SK-N-SH treated with all-trans-retinoic acid at 6 μM for 48 hours (cell line): Measurements from ENCODE around the gene C1QL1.

Source experiments
- ATAC-seq: fragments of 200-7000 bp; cut with Tn5 transposase; 3 replicates; pipeline ENCODE4 v1.9.1; 2020; ENCODE audit warnings: mild to moderate bottlenecking, moderate library complexity
- CREB5 ChIP-seq: fragments of 250-450 bp; sonication (Bioruptor Pico); IDR thresholded peaks from 2 replicates; pipeline ENCODE4 v1.5.1; 2020; ENCODE audit warnings: low read depth, mild to moderate bottlenecking, moderate library complexity
- CSRNP3 ChIP-seq: fragments of 250-450 bp; sonication (Bioruptor Pico); IDR thresholded peaks from 2 replicates; pipeline ENCODE4 v1.5.1; 2021; ENCODE audit warnings: mild to moderate bottlenecking, moderate library complexity
- ESRRG ChIP-seq: fragments of 250-450 bp; sonication (Bioruptor Pico); IDR thresholded peaks from 2 replicates; pipeline ENCODE4 v1.6.1; 2021; ENCODE audit warnings: mild to moderate bottlenecking
- GLIS3 ChIP-seq: fragments of 250-450 bp; sonication (Bioruptor Pico); IDR thresholded peaks from 2 replicates; pipeline ENCODE4 v1.5.0; 2020; ENCODE audit warnings: mild to moderate bottlenecking, moderate library complexity
- ISL1 ChIP-seq: fragments of 250-450 bp; sonication (Bioruptor Pico); IDR thresholded peaks from 2 replicates; pipeline ENCODE4 v2.1.2; 2022; ENCODE audit warnings: mild to moderate bottlenecking, moderate library complexity
- OSR1 ChIP-seq: fragments of 250-450 bp; sonication (Bioruptor Pico); IDR thresholded peaks from 2 replicates; pipeline ENCODE4 v1.8.0; 2022; ENCODE audit warnings: moderate library complexity, mild to moderate bottlenecking, inconsistent platforms
- RARB ChIP-seq: fragments of 250-450 bp; sonication (Bioruptor Pico); IDR thresholded peaks from 2 replicates; pipeline ENCODE4 v1.8.0; 2021; ENCODE audit warnings: mild to moderate bottlenecking, moderate library complexity
- SNAI2 ChIP-seq: fragments of 250-450 bp; sonication (Bioruptor Pico); IDR thresholded peaks from 2 replicates; pipeline ENCODE4 v1.5.0; 2020; ENCODE audit warnings: mild to moderate bottlenecking, moderate library complexity
- TCF4 ChIP-seq: fragments of 250-450 bp; sonication (Bioruptor Pico); IDR thresholded peaks from 2 replicates; pipeline ENCODE4 v1.8.0; 2021; ENCODE audit warnings: mild to moderate bottlenecking, moderate library complexity, borderline replicate concordance
- TOX ChIP-seq: fragments of 250-450 bp; sonication (Bioruptor Pico); IDR thresholded peaks from 2 replicates; pipeline ENCODE4 v1.8.0; 2021; ENCODE audit warnings: mild to moderate bottlenecking, moderate library complexity, borderline replicate concordance
- TSHZ2 ChIP-seq: fragments of 250-450 bp; sonication (Bioruptor Pico); IDR thresholded peaks from 2 replicates; pipeline ENCODE4 v1.5.0; 2020; ENCODE audit warnings: mild to moderate bottlenecking, moderate library complexity
- ZC3H10 ChIP-seq: fragments of 250-450 bp; sonication (Bioruptor Pico); IDR thresholded peaks from 2 replicates; pipeline ENCODE4 v1.5.1; 2021; ENCODE audit warnings: mild to moderate bottlenecking, moderate library complexity
- ZFP3 ChIP-seq: fragments of 250-450 bp; sonication (Bioruptor Pico); IDR thresholded peaks from 2 replicates; pipeline ENCODE4 v1.5.0; 2020; ENCODE audit warnings: mild to moderate bottlenecking, moderate library complexity
- ZFP30 ChIP-seq: fragments of 450-650 bp; formaldehyde crosslinking; IDR thresholded peaks from 2 replicates; pipeline ENCODE4 v1.5.0; 2022; ENCODE audit warnings: mild to moderate bottlenecking, moderate library complexity
- ZNF565 ChIP-seq: fragments of 450-650 bp; formaldehyde crosslinking; conservative IDR thresholded peaks from 2 replicates; pipeline ENCODE4 v1.5.0; 2020; ENCODE audit warnings: low read depth, mild to moderate bottlenecking, moderate library complexity
- ZNF70 ChIP-seq: fragments of 450-650 bp; formaldehyde crosslinking; IDR thresholded peaks from 2 replicates; pipeline ENCODE4 v1.5.0; 2020; ENCODE audit warnings: mild to moderate bottlenecking, moderate library complexity
- ZNF8 ChIP-seq: fragments of 450-650 bp; formaldehyde crosslinking; IDR thresholded peaks from 2 replicates; pipeline ENCODE4 v1.5.0; 2020; ENCODE audit warnings: mild to moderate bottlenecking, moderate library complexity

The C1QL1 gene

GRCh38 chr17:44928136-44928535 lies 40.0 kb downstream of the C1QL1 start (continued):
- no peak for TF ChIP-seq CSRNP3 (CRISPR knock-in tag)

GRCh38 chr17:44927696-44928095 lies 40.4 kb downstream of the C1QL1 start:
- ATAC-seq: no peak
- TF ChIP-seq ZC3H10 (no peak), GLIS3 (CRISPR knock-in tag) (no peak), CREB5 (CRISPR knock-in tag) (no peak), TSHZ2 (CRISPR knock-in tag) (no peak), CSRNP3 (CRISPR knock-in tag) (no peak), ZNF565 (CRISPR knock-in tag) (no peak), TCF4 (CRISPR knock-in tag) (no peak), TOX (no peak), ZNF8 (CRISPR knock-in tag) (no peak), ESRRG (CRISPR knock-in tag) (no peak), RARB (CRISPR knock-in tag) (no peak)

- TF ChIP-seq ZNF70 (no peak), ZC3H10 (no peak), ZNF565 (CRISPR knock-in tag) (no peak), RARB (CRISPR knock-in tag) (no peak), ISL1 (no peak), OSR1 (no peak), ZNF8 (CRISPR knock-in tag) (no peak), ZFP30 (CRISPR knock-in tag) (no peak), CSRNP3 (CRISPR knock-in tag) (no peak)
- ATAC-seq: no peak
These were observed 41.1 kb downstream of the C1QL1 start for GRCh38 chr17:44926821-44927525.

GRCh38 chr17:44925731-44926697 lies 42.1 kb downstream of the C1QL1 start:
- ATAC-seq: no peak
- TF ChIP-seq ZNF8 (CRISPR knock-in tag) (no peak), CSRNP3 (CRISPR knock-in tag) (no peak), ZC3H10 (no peak), SNAI2 (no peak), ZFP3 (CRISPR knock-in tag) (no peak), CREB5 (CRISPR knock-in tag) (no peak), OSR1 (no peak), TSHZ2 (CRISPR knock-in tag) (no peak), ZNF70 (no peak), ZFP30 (CRISPR knock-in tag) (no peak)
